NOMO-1 (cell line): ENCODE data around the gene PDIA5.
"Not testable (repeated sequence)": the region's sequence is repeated elsewhere in the genome, so short reads cannot be mapped to it uniquely, and the experiment has no call there.

Experiments used
- DNase-seq, 2 experiments: peaks; one replicate each; lab custom pipeline; 2025; ENCODE audit not compliant: unreplicated experiment in 2 of 2; lab: John Stamatoyannopoulos, UW

PDIA5 gene

GRCh38 chr3:123140550-123140949 lies 73.7 kb downstream of the PDIA5 start:
- no peak for DNase-seq

- DNase-seq: no peak
Measured at GRCh38 chr3:123141276-123141675, 74.5 kb downstream of the PDIA5 start.

GRCh38 chr3:123143669-123144411 lies 77.0 kb downstream of the PDIA5 start:
- DNase-seq: no peak

GRCh38 chr3:123147754-123148535 lies 81.1 kb downstream of the PDIA5 start:
- no peak for DNase-seq

GRCh38 chr3:123148772-123149171 lies 81.9 kb downstream of the PDIA5 start:
- DNase-seq: no peak

- no peak for DNase-seq
Measured at GRCh38 chr3:123149525-123149924, 82.7 kb downstream of the PDIA5 start.

- no peak for DNase-seq
Measured at GRCh38 chr3:123150449-123151215, 83.8 kb downstream of the PDIA5 start.

- DNase-seq: no peak
Measured at GRCh38 chr3:123151251-123151705, 84.5 kb downstream of the PDIA5 start.

- not testable (repeated sequence) for DNase-seq
Measured at GRCh38 chr3:123151853-123152420, 85.1 kb downstream of the PDIA5 start.

GRCh38 chr3:123152687-123153086 lies 85.9 kb downstream of the PDIA5 start:
- DNase-seq: no peak

- DNase-seq: no peak
Measured at GRCh38 chr3:123153125-123154019, 86.5 kb downstream of the PDIA5 start.

- no peak for DNase-seq
Measured at GRCh38 chr3:123154020-123154985, 87.5 kb downstream of the PDIA5 start.

GRCh38 chr3:123155471-123156011 lies 88.7 kb downstream of the PDIA5 start:
- DNase-seq: no peak

- no peak for DNase-seq
Measured at GRCh38 chr3:123156276-123156995, 89.6 kb downstream of the PDIA5 start.

- DNase-seq: no peak
Measured at GRCh38 chr3:123157209-123157597, 90.4 kb downstream of the PDIA5 start.

- DNase-seq: no peak
Measured at GRCh38 chr3:123157598-123158287, 90.9 kb downstream of the PDIA5 start.

- DNase-seq: no peak
Measured at GRCh38 chr3:123158330-123158729, 91.5 kb downstream of the PDIA5 start.
